Nephron (organoid): ENCODE measurements around the gene SCN10A.

ENCODE experiments used
- H3K27ac Mint-ChIP-seq, 3 experiments: 2 replicates each; pipeline ENCODE4 v1.8.0; 2020; ENCODE audit warnings: mixed read lengths in 3 of 3, mild to moderate bottlenecking in 2 of 3, moderate library complexity in 1 of 3
- H3K27me3 Mint-ChIP-seq: 2 replicates; pipeline ENCODE4 v1.8.0; 2021; ENCODE audit warnings: low read depth, mild to moderate bottlenecking, moderate library complexity, mixed read lengths
- H3K36me3 Mint-ChIP-seq: 2 replicates; pipeline ENCODE4 v1.8.0; 2020; ENCODE audit warnings: low read depth, mixed read lengths
- H3K4me1 Mint-ChIP-seq: 2 replicates; pipeline ENCODE4 v1.8.0; 2020; ENCODE audit warnings: mixed read lengths
- H3K4me3 Mint-ChIP-seq, 3 experiments: 2 replicates each; pipeline ENCODE4 v1.8.0; 2020; ENCODE audit warnings: mild to moderate bottlenecking in 3 of 3, mixed read lengths in 3 of 3, moderate library complexity in 2 of 3
- H3K9me3 Mint-ChIP-seq: 2 replicates; pipeline ENCODE4 v1.8.0; 2020; ENCODE audit warnings: mixed read lengths
- TF ChIP-seq, protein P1 (sequence below), 3 experiments: fragments of 200-600 bp; sonication (generic); IDR thresholded peaks; one replicate each; pipeline ENCODE4 v1.5.0; 2021; ENCODE audit warnings: antibody characterized with exemption in 3 of 3; ENCODE audit not compliant: unreplicated experiment in 3 of 3

The SCN10A gene

GRCh38 chr3:38702231-38702630, 113.8 kb downstream of the SCN10A start:
- Mint-ChIP-seq H3K4me1 (peaks cover 8% of the 10 kb centered on the region), H3K36me3 (no peaks in the 10 kb centered on the region), H3K27me3 (peaks cover 3% of the 10 kb centered on the region), H3K9me3 (peaks cover 3% of the 10 kb centered on the region), H3K27ac (no peak overlapping the region), H3K4me3 (no peak overlapping the region)
- TF ChIP-seq, protein P1, sequence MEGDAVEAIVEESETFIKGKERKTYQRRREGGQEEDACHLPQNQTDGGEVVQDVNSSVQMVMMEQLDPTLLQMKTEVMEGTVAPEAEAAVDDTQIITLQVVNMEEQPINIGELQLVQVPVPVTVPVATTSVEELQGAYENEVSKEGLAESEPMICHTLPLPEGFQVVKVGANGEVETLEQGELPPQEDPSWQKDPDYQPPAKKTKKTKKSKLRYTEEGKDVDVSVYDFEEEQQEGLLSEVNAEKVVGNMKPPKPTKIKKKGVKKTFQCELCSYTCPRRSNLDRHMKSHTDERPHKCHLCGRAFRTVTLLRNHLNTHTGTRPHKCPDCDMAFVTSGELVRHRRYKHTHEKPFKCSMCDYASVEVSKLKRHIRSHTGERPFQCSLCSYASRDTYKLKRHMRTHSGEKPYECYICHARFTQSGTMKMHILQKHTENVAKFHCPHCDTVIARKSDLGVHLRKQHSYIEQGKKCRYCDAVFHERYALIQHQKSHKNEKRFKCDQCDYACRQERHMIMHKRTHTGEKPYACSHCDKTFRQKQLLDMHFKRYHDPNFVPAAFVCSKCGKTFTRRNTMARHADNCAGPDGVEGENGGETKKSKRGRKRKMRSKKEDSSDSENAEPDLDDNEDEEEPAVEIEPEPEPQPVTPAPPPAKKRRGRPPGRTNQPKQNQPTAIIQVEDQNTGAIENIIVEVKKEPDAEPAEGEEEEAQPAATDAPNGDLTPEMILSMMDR (IDR thresholded peaks at IDR 0.05; ENCODE audit: unreplicated experiment in 3 of 3): no peak

DNA sequence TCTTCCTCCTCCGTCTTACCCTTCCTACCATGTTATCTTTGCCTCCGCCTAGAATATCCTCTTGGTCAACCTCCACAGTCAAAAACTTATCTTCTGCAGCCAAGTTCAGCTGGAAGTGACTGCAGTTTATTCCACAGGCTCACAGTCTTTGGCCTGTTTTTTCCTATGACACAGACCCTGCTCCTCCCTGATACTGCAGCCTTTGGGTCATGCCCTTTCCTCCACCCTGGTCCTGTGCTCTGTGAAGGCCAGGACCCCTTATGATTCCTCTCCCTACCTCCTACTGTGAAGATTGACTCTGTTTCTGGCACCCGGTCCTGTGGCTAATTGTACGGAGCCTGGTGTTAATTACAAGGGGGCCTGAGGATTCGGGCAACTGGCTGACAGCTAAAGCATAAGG, 117.3 kb downstream of the SCN10A start:
- H3K4me3 Mint-ChIP-seq: no peak overlapping the region
- H3K27me3 Mint-ChIP-seq: peaks cover 4% of the 10 kb centered on the region
- H3K9me3 Mint-ChIP-seq: peaks cover 3% of the 10 kb centered on the region
- TF ChIP-seq, protein P1 (IDR thresholded peaks at IDR 0.05; ENCODE audit: unreplicated experiment in 3 of 3): no peak
- no peak overlapping the region for H3K27ac Mint-ChIP-seq
- peaks cover 8% of the 10 kb centered on the region for H3K4me1 Mint-ChIP-seq
- H3K36me3 Mint-ChIP-seq: no peaks in the 10 kb centered on the region

DNA sequence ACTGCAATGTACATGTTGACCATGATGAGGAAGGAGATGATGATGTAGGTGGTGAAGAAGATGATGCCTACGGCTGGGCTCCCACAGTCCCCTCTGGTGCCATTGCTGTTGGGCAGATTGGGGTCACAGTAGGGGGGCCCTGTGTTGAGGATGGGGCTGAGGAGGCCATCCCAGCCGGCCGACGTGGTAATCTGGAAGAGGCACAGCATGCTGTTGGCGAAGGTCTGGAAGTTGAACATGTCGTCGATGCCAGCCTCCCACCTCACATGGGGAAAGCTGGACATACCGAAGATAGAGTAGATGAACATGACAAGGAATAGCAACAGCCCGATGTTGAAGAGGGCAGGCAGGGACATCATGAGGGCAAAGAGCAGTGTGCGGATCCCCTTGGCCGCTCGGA, 118.0 kb downstream of the SCN10A start:
- TF ChIP-seq, protein P1 (IDR thresholded peaks at IDR 0.05; ENCODE audit: unreplicated experiment in 3 of 3): no peak
- Mint-ChIP-seq H3K27me3 (peaks cover 4% of the 10 kb centered on the region), H3K36me3 (no peaks in the 10 kb centered on the region), H3K4me1 (peaks cover 8% of the 10 kb centered on the region), H3K4me3 (no peak overlapping the region), H3K9me3 (peaks cover 3% of the 10 kb centered on the region), H3K27ac (no peak overlapping the region)

DNA sequence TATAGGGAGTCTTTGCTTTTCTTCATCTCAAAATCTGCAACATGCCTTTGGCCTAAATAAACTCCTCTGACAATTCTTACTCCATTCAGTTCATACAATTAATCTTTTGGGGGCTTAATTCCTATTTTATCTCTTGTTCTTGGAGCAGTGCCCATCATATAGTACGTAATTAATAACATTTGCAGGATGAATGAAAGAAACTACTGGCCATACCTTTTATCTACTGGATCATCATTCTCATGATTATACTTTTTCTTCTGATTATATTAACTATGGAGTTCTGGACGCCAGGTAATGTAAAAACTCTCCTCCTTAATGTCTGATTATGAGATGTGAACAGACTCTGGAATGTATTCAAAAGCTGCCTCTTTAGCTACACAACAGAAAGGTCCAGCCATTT, 120.0 kb downstream of the SCN10A start:
- no peaks in the 10 kb centered on the region for H3K36me3 Mint-ChIP-seq
- H3K4me1 Mint-ChIP-seq: peaks cover 6% of the 10 kb centered on the region
- H3K9me3 Mint-ChIP-seq: peaks cover under 1% of the 10 kb centered on the region
- H3K27ac Mint-ChIP-seq: no peak overlapping the region
- H3K4me3 Mint-ChIP-seq: no peak overlapping the region
- H3K27me3 Mint-ChIP-seq: peaks cover 4% of the 10 kb centered on the region
- TF ChIP-seq, protein P1 (IDR thresholded peaks at IDR 0.05; ENCODE audit: unreplicated experiment in 3 of 3): no peak

GRCh38 chr3:38690185-38690584, 125.8 kb downstream of the SCN10A start:
- Mint-ChIP-seq H3K4me3 (no peak overlapping the region), H3K9me3 (no peaks in the 10 kb centered on the region), H3K36me3 (no peaks in the 10 kb centered on the region), H3K27me3 (peaks cover 4% of the 10 kb centered on the region), H3K27ac (no peak overlapping the region), H3K4me1 (no peaks in the 10 kb centered on the region)
- TF ChIP-seq, protein P1 (IDR thresholded peaks at IDR 0.05; ENCODE audit: unreplicated experiment in 3 of 3): no peak

DNA sequence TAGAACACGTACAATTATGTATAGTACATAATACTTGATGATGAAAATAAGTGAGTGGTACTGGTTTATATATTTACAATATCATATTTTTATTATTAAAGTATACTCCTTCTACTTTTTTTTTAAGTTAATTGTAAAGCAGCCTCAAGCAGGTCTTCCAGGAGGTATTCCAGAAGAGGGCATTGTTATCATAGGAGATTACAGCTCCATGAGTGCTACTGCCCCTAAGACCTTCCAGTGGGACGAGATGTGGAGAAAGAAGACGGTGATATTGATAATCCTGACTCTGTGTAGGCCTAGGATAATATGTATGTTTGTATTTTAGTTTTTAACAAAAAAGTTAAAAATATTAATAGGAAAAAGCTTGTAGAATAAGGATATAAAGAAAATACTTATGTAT, 126.2 kb downstream of the SCN10A start:
- peaks cover 4% of the 10 kb centered on the region for H3K27me3 Mint-ChIP-seq
- H3K27ac Mint-ChIP-seq: no peak overlapping the region
- no peaks in the 10 kb centered on the region for H3K9me3 Mint-ChIP-seq
- no peak overlapping the region for H3K4me3 Mint-ChIP-seq
- TF ChIP-seq, protein P1 (IDR thresholded peaks at IDR 0.05; ENCODE audit: unreplicated experiment in 3 of 3): no peak
- no peaks in the 10 kb centered on the region for H3K4me1 Mint-ChIP-seq
- H3K36me3 Mint-ChIP-seq: no peaks in the 10 kb centered on the region
